Cortex of kidney (tissue), 1 donor: ENCODE data around the gene CDH13.

Experiments used
- DNase-seq: peaks from one replicate; lab custom pipeline; 2025; lab: John Stamatoyannopoulos, UW

Gene CDH13

DNA sequence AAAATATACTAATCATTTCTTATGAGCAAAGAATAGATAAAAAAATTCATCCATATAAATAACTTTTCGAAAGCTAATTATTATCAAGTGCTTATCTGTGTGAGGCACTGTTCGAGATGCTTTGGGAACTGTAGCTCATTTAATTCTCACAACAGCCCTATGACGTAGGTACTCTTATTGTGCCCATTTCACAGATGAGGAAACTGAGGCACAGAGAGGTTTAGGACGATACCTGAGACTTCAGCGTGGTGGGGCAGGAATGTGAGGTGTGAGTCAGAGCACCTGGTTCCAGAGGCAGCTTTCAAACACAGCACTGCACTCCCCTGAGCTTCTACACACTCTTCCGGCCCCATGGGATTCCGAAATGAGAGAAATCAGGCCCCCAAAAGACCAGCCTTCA, 995.2 kb downstream of the CDH13 start:
- no peak for DNase-seq

GRCh38 chr16:83623091-83623730, 996.4 kb downstream of the CDH13 start:
- DNase-seq, result no peak

DNA sequence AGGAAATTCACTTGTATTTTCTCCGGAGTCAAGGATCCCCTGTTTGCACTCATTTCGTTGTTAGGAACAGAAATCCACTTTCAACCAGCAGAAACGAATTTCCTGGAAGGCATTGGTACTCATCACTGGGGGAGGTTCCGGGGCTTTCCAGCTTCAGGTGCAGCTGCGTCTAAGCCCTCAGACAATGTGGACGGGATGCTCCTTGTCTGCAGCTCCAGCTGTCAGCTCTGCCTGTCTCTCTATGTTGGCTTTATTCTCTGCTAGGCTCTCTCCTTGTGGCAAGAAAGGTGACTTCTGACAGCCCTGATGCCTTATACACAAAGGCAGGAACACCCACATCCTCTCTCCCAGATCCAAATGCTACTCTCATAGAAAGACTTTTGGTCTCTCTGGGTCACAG, 997.1 kb downstream of the CDH13 start:
- no peak for DNase-seq

DNA sequence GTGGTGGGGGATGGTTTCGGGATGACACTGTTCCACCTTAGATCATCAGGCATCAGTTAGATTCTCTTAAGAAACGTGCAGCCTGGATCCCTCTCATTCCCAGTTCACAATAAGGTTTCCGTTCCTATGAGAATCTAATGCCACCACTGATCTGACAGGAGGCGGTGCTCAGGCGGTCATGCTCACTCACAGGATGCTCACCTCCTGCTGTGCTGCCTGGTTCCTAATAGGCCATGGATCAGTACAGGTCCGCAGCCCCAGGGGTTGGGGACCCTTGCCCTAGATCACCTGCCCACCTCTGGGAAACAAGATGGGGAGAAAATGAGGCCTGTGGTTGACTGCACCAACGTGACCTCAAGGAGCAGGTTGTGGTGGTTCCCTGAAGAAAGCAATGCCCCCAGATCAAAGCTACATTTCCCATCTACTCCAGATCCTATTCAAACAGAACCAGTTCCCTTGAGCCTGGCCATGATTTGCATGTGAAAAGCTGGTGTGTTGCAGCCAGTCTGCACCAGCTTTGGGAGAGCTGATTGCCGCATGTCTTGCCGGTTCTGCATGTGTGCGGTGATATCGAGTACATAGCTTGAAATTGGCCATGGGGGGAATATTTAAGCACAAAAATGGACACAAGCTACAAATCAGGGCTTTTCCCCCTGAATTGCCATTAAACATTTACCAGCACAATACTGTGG, 997.8 kb downstream of the CDH13 start:
- DNase-seq, result no peak

GRCh38 chr16:83626204-83626603, 999.4 kb downstream of the CDH13 start:
- no peak for DNase-seq

GRCh38 chr16:83626676-83627075, 999.9 kb downstream of the CDH13 start:
- DNase-seq, result no peak

DNA sequence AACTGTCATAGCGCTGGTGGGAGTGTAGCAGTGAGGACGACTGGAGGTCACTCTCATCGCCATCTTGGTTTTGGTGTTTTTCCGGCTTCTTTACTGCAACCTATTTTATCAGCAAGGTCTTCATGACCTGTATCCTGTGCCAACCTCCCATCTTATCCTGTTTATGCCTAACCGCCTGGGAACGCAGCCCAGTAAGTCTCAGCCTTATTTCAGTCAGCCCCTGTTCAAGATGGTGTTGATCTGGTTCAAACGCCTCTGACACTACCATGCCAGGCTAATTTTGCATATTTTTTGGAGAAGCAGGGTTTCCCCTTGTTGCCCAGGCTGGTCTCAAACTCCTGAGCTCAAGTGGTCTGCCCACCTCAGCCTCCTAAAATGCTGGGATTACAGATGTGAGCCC, 1001.2 kb downstream of the CDH13 start:
- DNase-seq, result no peak

DNA sequence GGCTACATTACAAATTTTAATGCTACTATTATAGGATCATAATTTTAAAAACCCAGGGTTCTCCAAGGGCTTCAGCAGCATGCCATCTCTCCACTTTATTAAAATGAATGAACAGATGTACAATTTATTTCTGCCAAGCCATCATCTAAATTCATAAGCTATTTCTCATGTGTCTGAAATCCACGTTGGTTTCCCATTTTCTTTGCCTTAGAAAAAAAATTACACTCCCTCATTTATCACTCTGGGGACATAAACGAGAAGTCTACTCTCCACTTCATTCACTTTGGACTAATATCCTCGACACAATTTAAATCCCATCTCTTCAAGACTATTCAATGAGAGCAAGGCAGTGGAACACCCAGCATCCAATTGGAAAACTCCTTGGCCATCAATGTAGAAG, 1002.7 kb downstream of the CDH13 start:
- no peak for DNase-seq

GRCh38 chr16:83629836-83630235, 1003.1 kb downstream of the CDH13 start:
- no peak for DNase-seq

DNA sequence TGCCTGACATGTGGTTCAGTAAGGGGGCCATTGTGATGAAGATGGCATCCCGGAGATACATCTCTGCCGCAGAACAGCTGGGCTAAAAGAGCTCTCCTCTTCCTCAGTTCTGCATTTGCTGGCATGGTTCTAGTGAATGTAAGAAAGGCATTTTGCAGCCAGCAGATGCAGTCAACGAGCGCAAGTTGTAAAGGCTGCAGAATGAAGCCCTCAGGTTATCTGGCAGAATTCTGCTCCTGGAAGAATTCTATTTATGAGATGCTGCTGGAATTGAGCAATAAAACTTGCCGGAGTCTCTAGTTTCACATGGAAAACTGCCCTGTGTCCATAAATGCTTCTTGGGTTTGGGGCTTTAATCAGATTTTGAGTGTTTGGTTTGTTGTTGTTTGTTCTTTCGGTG, 1004.2 kb downstream of the CDH13 start:
- no peak for DNase-seq

- DNase-seq, result no peak
These were observed 1006.5 kb downstream of the CDH13 start for GRCh38 chr16:83633286-83633685.

DNA sequence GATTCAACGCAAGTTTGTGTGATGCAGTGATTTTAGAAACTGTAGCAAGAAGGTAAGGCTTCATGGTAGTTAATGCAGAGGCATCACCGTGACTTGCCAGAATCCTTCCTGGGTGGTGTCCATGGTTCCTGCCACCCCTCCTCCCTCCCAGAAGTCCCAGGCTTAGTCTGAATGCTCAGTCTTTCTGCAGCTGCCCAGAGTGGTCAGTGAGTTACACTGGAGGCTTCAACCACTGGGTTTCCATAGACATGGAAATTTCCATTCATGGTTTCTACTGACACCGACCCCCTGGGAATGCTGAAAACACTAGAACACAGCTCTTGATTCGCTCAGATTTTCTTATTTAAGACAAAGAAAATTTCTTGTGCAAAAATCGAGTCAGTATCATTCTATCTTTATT, 1021.6 kb downstream of the CDH13 start:
- no peak for DNase-seq

DNA sequence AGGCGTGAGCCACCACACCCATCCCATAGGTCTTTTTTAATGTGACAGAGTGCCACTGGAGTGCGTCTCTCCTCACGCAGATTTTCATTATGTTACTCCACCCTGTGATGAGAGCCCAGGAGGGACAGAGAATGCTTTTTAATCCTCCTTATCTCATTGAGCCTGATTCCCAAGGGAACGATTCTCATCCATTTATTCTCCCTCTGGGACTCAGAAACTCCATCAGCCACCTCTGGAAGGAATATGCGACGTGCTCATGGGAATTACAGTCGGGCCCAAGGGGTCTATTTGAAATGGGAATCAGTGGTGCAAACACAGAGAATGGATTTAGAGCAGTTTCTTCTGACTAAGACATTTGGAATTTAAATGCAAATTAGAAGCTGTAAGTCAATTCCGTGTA, 1025.1 kb downstream of the CDH13 start:
- DNase-seq, result no peak

DNA sequence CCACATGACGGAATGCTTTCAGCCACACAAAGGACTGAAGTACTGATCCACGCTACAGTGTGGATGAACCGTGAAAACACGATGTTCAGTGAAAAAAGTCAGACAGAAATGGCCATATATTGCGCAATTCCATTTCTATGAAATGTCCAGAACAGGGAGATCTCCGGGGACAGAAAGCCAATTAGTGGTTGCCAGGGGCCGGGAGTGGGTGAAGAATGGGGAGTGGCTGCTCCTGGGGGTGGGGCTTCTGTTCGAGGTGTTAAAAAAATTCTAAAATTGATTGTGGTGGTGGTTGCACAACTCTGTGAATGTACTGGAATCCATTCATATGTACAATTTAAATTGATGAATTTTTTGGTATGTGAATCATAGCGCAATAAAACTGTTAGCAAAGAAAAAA, 1026.2 kb downstream of the CDH13 start:
- DNase-seq, result no peak

DNA sequence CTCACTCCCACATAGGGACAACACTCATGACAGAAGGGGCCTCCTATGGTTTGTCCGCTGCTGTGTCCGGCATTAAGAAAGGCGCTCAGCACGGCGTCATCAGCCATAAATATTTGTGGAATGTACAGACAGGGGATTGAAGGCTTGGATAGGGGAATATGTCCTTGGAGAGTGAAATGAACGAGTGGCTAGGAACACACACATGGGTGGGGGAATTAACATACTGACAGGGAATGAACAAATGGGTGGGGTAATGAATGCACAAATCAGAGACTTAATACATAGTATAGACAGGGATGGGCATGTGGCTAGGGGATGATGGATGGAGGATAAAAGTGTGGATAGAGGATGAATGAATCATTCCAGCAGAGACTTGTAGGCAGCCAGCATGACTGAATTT, 1027.0 kb downstream of the CDH13 start:
- no peak for DNase-seq

GRCh38 chr16:83660282-83660681, 1033.5 kb downstream of the CDH13 start:
- DNase-seq, result no peak

GRCh38 chr16:83661656-83662055, 1034.9 kb downstream of the CDH13 start:
- no peak for DNase-seq

GRCh38 chr16:83666449-83666848, 1039.7 kb downstream of the CDH13 start:
- DNase-seq, result no peak

- no peak for DNase-seq
These were observed 1042.7 kb downstream of the CDH13 start for GRCh38 chr16:83669456-83669855.

DNA sequence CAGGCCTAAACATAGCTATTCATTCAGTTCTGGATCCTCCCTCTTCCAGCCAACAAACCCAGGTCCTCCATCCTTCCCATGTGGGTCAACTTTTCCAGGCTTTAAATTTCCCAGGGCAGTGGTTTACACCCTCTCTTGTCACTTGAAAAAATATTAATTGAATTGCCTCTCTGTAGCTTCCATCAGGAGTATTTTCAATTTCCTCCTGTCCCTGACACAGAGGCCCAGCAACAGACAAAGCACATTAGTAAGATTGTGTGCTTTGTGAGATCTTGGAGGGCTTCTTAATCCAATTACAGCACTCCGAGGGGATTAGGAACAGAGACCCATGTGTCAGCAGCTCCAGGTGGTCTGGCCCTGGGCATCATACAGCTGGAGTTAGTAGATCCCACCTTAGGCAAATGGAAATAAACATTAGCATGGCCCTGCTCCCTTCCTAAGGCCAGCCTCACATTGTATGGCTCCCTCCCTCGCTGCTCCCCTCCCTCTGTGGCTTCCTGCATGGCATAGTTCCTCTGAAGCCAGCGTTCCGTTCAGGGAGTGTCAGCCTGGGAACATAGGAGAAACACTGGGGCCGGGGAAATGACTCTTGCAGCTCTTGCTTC, 1048.3 kb downstream of the CDH13 start:
- no peak for DNase-seq

DNA sequence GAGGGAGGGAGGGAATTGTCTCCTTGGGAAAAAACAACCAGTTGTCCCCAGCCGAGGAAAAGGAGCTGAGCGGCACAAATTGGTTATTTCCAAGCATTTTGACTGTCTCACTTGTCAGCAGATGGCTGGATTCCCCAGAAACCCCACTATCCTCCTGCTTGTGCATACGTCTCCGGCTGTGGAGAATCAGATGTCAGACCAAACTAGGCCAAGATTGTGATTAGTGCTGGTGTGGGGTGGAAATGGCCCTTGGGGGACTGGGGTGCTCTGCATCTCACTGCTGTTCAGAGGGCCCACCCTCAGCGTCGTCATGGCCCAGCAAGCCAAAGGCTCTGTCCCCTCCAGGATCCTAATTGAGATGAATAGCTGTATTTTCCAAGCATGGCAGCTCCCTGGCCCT, 1049.3 kb downstream of the CDH13 start:
- DNase-seq, result no peak

GRCh38 chr16:83680980-83681379, 1054.2 kb downstream of the CDH13 start:
- DNase-seq, result no peak

DNA sequence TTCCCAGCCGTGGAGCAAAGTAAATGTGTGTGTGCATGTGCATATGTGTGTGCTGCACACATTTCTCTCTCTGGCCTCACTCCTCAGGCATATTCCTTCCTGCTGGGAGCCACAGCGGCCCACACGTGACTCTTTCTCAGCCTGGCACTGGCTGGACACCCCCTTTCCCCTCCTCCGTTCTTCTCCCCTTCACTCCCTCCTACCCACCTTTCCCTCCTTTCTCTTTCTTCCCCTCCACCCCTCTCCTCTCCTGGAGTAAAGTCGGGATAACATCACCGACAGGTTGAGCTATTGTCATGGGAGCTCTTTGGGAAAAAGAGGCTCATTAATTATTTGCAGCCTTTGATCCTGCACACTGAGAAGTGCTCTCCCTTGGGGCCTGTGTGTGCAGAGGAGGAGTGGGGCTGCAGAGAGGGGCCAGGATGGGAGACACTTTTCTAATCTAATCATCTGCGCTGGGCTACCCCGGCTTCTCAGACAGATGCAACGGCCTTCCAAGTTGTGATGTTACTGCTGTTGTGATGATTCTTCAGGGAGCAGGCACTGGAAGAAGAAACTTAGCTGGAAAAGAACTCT, 1054.7 kb downstream of the CDH13 start:
- DNase-seq, result no peak
